HepG2 (cell line): Measurements from ENCODE around the gene GRIK4. TPM values are rescaled to one million over a fixed set of nuclear protein-coding genes. Genes with fewer than 3 reads are reported as not detected.

ENCODE experiments used
- AGO1 ChIP-seq: fragments of 200-400 bp; formaldehyde crosslinking; IDR thresholded peaks from 2 replicates; pipeline ENCODE4 v1.6.1; 2017; ENCODE audit warnings: mild to moderate bottlenecking, low read depth, low read length, moderate library complexity; ENCODE audit not compliant: poor library complexity, severe bottlenecking
- FOXP4 ChIP-seq: sonication (generic); formaldehyde crosslinking; IDR thresholded peaks from 2 replicates; pipeline ENCODE4 v1.4.0; 2020; ENCODE audit warnings: missing genetic modification reagents
- HNRNPK ChIP-seq: fragments of 200-400 bp; formaldehyde crosslinking; IDR thresholded peaks from 2 replicates; pipeline ENCODE4 v1.6.1; 2018; ENCODE audit warnings: low read length, low read depth, moderate library complexity, mild to moderate bottlenecking; ENCODE audit not compliant: poor library complexity, severe bottlenecking
- HOXD1 ChIP-seq: sonication (generic); formaldehyde crosslinking; IDR thresholded peaks from 2 replicates; pipeline ENCODE4 v1.5.0; 2020; ENCODE audit warnings: missing genetic modification reagents
- IRF2 ChIP-seq: IDR thresholded peaks from 2 replicates; pipeline ENCODE4 v1.6.1; 2018; ENCODE audit warnings: missing genetic modification reagents, missing compliant biosample characterization
- KMT2A ChIP-seq: sonication (generic); formaldehyde crosslinking; IDR thresholded peaks from 2 replicates; pipeline ENCODE4 v1.4.0; 2020; ENCODE audit warnings: missing genetic modification reagents
- MAFK ChIP-seq, 2 experiments: IDR thresholded peaks in 1 of 2; conservative IDR thresholded peaks in 1 of 2; 2 replicates each; pipeline ENCODE4 v1.6.1; 2011; ENCODE audit warnings: improper control_type of control experiment in 2 of 2, low read length in 2 of 2
- PHF8 ChIP-seq: sonication (generic); formaldehyde crosslinking; IDR thresholded peaks from 2 replicates; pipeline ENCODE4 v1.5.0; 2020; ENCODE audit warnings: missing genetic modification reagents
- TEAD3 ChIP-seq: optimal IDR thresholded peaks from 2 replicates; pipeline ENCODE3; 2016; ENCODE audit warnings: borderline replicate concordance
- THRA ChIP-seq: sonication (generic); formaldehyde crosslinking; IDR thresholded peaks from 2 replicates; pipeline ENCODE4 v1.4.0; 2020; ENCODE audit warnings: missing genetic modification reagents, borderline replicate concordance
- YY1 ChIP-seq: IDR thresholded peaks from 2 replicates; pipeline ENCODE4 v1.6.1; 2011; ENCODE audit warnings: low read length, low read depth, moderate library complexity, mild to moderate bottlenecking; ENCODE audit not compliant: insufficient read depth, insufficient replicate concordance
- ZBTB7A ChIP-seq: sonication (generic); formaldehyde crosslinking; IDR thresholded peaks from 2 replicates; pipeline ENCODE4 v1.8.0; 2022; ENCODE audit warnings: mild to moderate bottlenecking, missing genetic modification reagents
- ZFP91 ChIP-seq: sonication (generic); formaldehyde crosslinking; IDR thresholded peaks from 2 replicates; pipeline ENCODE4 v1.9.0; 2022; ENCODE audit warnings: missing genetic modification reagents, mild to moderate bottlenecking, borderline replicate concordance
- ZGPAT ChIP-seq: IDR thresholded peaks from 2 replicates; pipeline ENCODE4 v1.6.1; 2016; ENCODE audit warnings: mild to moderate bottlenecking
- ZNF362 ChIP-seq: sonication (generic); formaldehyde crosslinking; IDR thresholded peaks from 2 replicates; pipeline ENCODE4 v1.4.0; 2020; ENCODE audit warnings: missing genetic modification reagents, mild to moderate bottlenecking, borderline replicate concordance
- ZNF556 ChIP-seq: sonication (generic); formaldehyde crosslinking; IDR thresholded peaks from 2 replicates; pipeline ENCODE4 v1.4.0; 2020; ENCODE audit warnings: mild to moderate bottlenecking, missing genetic modification reagents, borderline replicate concordance
- ZNF703 ChIP-seq: sonication (generic); formaldehyde crosslinking; IDR thresholded peaks from 2 replicates; pipeline ENCODE4 v1.5.1; 2020; ENCODE audit warnings: missing genetic modification reagents, mild to moderate bottlenecking, moderate library complexity, borderline replicate concordance
- ZNF747 ChIP-seq: sonication (generic); formaldehyde crosslinking; IDR thresholded peaks from 2 replicates; pipeline ENCODE4 v1.8.1; 2023; ENCODE audit warnings: missing genetic modification reagents, mild to moderate bottlenecking, borderline replicate concordance
- ZNF75D ChIP-seq: sonication (generic); formaldehyde crosslinking; IDR thresholded peaks from 2 replicates; pipeline ENCODE4 v1.8.1; 2023; ENCODE audit warnings: missing genetic modification reagents, mild to moderate bottlenecking, borderline replicate concordance
- ZNF775 ChIP-seq: sonication (generic); formaldehyde crosslinking; IDR thresholded peaks from 2 replicates; pipeline ENCODE4 v1.4.0; 2020; ENCODE audit warnings: missing genetic modification reagents, mild to moderate bottlenecking, moderate library complexity, borderline replicate concordance
- polyA plus RNA-seq, 8 experiments: library from polyadenylated mRNA; depleted of rRNA in 3 of 8; stranded (reverse) in 7 of 8; unstranded in 1 of 8; fragments of >200 nt; fragmentation: Illumina TruSeq in 4 of 8; extraction: Trizol in 4 of 8; gene quantifications; 2 replicates each; pipeline versions ENCODE4 v1.2.1 to v1.2.3, GENCODE V29; 2011 to 2016; ENCODE audit warnings: low read depth in 4 of 8, missing spikeins in 1 of 8, mixed read lengths in 1 of 8; ENCODE audit not compliant: insufficient read depth in 1 of 8
- total RNA-seq, 5 experiments: library from RNA; depleted of rRNA; stranded (reverse); fragments of >200 nt; fragmentation: Illumina TruSeq; extraction: Trizol; gene quantifications; 2 replicates each; pipeline ENCODE4 v1.2.3, GENCODE V29; 2016; ENCODE audit warnings: low read depth in 1 of 5

GRIK4 gene
- total and polyA plus RNA-seq, 2 of the 13 experiments (the other 11 are each of a cell fraction or from before 2014, with no cell fraction given), result 0.04 to 0.07 TPM

- peak; percentile 72 for TF ChIP-seq ZGPAT
- peak; percentile 82 for TF ChIP-seq ZFP91
- TF ChIP-seq AGO1, result peak; percentile 24
- TF ChIP-seq THRA, result peak; percentile 98
- TF ChIP-seq KMT2A (CRISPR knock-in tag), result peak; percentile 67
- TF ChIP-seq IRF2 (CRISPR knock-in tag), result peak; percentile 59; the same call in 1 of the 2 replicates
- peak; percentile 52; the same call in 1 of the 2 replicates for TF ChIP-seq ZNF556
- TF ChIP-seq ZNF747 (CRISPR knock-in tag), result no peak; the same call in 1 of the 2 replicates
- TF ChIP-seq HOXD1 (CRISPR knock-in tag), result peak; percentile 48; the same call in 1 of the 2 replicates
- peak; percentile 82 for TF ChIP-seq FOXP4 (CRISPR knock-in tag)
- TF ChIP-seq YY1, result peak; percentile 18
- TF ChIP-seq HNRNPK, result peak; percentile 23
- no peak for TF ChIP-seq ZBTB7A (CRISPR knock-in tag)
- no peak for TF ChIP-seq ZNF775 (CRISPR knock-in tag)
- no peak; the same call in 1 of the 2 replicates for TF ChIP-seq ZNF703 (CRISPR knock-in tag)
- TF ChIP-seq ZNF362 (CRISPR knock-in tag), result no peak
- no peak for TF ChIP-seq ZNF75D
- TF ChIP-seq TEAD3 (CRISPR knock-in tag), result peak; percentile 66
- peak; percentile 76 for TF ChIP-seq PHF8 (CRISPR knock-in tag)
- TF ChIP-seq MAFK (conservative IDR thresholded peaks at IDR 0.05 in 1 of 2, IDR thresholded peaks at IDR 0.05 in 1 of 2; ENCODE audit: low read length in 2 of 2), result no peak
These were observed 512.6 kb downstream of the GRIK4 start, which contains the start of gene TBCEL (continued) for GRCh38 chr11:121023848-121024751.
